Measurements from ENCODE around the gene KYNU.
"Not testable (repeated sequence)": the region's sequence is repeated elsewhere in the genome, so short reads cannot be mapped to it uniquely, and the experiment has no call there.

Gene KYNU

DNA sequence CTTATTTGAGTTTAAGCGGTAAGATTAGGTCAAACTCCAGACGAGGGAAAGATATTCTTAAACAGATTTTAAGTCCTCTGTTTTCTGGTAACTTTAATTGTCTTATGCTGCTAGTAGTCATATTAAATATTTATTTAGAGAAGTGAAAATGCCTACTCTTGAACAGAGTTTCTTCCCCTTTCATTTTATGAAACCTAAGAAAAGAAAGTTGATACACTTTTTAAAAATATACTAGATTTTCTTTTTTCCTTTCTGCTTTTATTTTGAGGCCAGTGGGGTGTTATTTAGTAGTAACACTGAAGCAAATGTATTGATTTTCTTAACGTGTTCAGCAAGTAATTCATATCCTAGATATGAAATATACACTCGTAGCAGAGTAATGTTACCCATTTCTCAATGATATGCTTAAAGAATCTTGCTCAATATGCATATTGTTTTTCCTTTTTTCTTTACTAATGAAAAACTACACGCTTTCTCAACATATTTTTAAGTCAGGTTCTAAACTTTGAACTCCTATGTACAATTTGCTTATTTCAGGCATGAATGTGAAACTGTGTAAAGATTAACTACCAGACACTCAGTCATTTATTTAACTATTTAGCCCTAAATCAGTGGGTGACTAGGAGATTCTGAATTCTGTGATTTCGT lies 691 bp downstream of the KYNU start:
- TF ChIP-seq CTCF (IDR thresholded peaks at IDR 0.05; ENCODE audit: poor library complexity, severe bottlenecking), result no peak
- ATAC-seq (ENCODE audit: low read depth) (no peak), DNase-seq (ENCODE audit: low spot score) (no peak)
- Histone ChIP-seq H3K27ac (ENCODE audit: poor library complexity, severe bottlenecking) (no peak overlapping the region), H3K4me3 (ENCODE audit: severe bottlenecking) (no peak overlapping the region), H3K9me3 (ENCODE audit: severe bottlenecking) (no peaks in the 10 kb centered on the region), H3K36me3 (ENCODE audit: low read depth) (no peaks in the 10 kb centered on the region), H3K4me1 (ENCODE audit: insufficient read depth, poor library complexity, severe bottlenecking) (peaks cover 30% of the 10 kb centered on the region), H3K27me3 (ENCODE audit: insufficient read depth, poor library complexity, severe bottlenecking) (no peaks in the 10 kb centered on the region)

DNA sequence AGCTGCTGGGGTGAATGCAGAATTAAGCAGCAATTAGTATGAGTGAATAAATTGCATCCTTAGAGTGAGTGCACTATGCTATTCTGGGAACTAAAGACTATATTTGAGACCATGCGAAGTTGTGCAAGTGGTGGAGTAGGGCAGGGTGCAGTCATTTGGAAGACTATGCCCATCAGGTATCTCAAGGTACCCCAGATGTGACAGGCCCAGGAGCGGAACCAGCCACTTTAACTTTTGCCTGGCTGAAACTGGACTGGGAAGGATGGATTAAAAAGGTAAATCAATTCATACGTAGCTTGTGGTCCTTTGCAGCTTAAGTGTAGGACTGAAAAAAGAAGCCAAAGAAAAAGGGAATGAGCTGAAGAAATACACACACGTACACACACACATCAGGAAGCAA lies 1.7 kb downstream of the KYNU start:
- no peak for TF ChIP-seq CTCF (IDR thresholded peaks at IDR 0.05; ENCODE audit: poor library complexity, severe bottlenecking)
- Histone ChIP-seq H3K4me1 (ENCODE audit: insufficient read depth, poor library complexity, severe bottlenecking) (peaks cover 20% of the 10 kb centered on the region), H3K27me3 (ENCODE audit: insufficient read depth, poor library complexity, severe bottlenecking) (no peaks in the 10 kb centered on the region), H3K36me3 (ENCODE audit: low read depth) (no peaks in the 10 kb centered on the region), H3K9me3 (ENCODE audit: severe bottlenecking) (no peaks in the 10 kb centered on the region), H3K4me3 (ENCODE audit: severe bottlenecking) (no peak overlapping the region), H3K27ac (ENCODE audit: poor library complexity, severe bottlenecking) (no peak overlapping the region)
- DNase-seq (ENCODE audit: low spot score) (no peak), ATAC-seq (ENCODE audit: low read depth) (no peak)

DNA sequence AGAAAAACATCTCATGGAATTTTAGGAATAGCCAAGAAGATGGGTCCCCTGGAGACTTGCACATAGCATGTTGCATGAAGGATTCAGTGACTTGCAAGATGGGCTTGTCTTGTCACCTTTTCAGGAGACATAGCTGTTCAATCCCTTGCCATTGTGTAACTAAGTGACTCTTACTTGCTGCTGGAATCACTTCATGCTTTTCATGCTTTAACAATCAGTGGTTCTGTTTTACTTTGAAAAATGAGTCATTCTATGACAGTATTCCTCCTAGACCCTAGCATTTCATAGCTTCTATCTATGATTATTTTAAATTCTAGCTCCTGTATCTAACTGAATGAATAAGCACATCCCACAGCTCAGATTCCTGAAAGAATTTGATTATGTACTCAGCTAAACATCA lies 2.8 kb downstream of the KYNU start:
- Histone ChIP-seq H3K27ac (ENCODE audit: poor library complexity, severe bottlenecking) (peak overlapping the region; percentile 6), H3K36me3 (ENCODE audit: low read depth) (no peaks in the 10 kb centered on the region), H3K4me3 (ENCODE audit: severe bottlenecking) (no peak overlapping the region), H3K27me3 (ENCODE audit: insufficient read depth, poor library complexity, severe bottlenecking) (no peaks in the 10 kb centered on the region), H3K4me1 (ENCODE audit: insufficient read depth, poor library complexity, severe bottlenecking) (peaks cover 10% of the 10 kb centered on the region), H3K9me3 (ENCODE audit: severe bottlenecking) (no peaks in the 10 kb centered on the region)
- DNase-seq (ENCODE audit: low spot score) (no peak), ATAC-seq (ENCODE audit: low read depth) (peak; percentile 70)
- no peak for TF ChIP-seq CTCF (IDR thresholded peaks at IDR 0.05; ENCODE audit: poor library complexity, severe bottlenecking)

DNA sequence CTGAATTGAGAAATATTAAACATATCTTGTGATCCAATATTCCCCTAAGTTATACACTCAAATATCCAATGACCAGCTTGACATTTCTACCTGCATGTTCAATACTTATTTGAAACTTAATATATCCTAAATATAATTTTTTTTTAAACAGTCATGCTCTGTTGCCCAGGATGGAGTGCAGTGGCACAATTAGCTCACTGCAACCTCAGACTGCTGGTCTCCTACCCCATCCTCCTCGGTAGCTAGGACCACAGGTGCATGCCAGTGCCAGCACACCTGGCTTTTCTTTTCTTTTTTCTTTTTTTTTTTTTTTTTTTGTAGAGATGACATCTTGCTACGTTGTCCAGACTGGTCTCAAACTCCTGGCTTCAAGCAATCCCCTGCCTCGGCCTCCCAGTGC lies 4.2 kb downstream of the KYNU start:
- DNase-seq (ENCODE audit: low spot score) (no peak), ATAC-seq (ENCODE audit: low read depth) (no peak)
- H3K27ac ChIP-seq (ENCODE audit: poor library complexity, severe bottlenecking), result no peak overlapping the region
- H3K4me3 ChIP-seq (ENCODE audit: severe bottlenecking), result no peak overlapping the region
- H3K4me1 ChIP-seq (ENCODE audit: insufficient read depth, poor library complexity, severe bottlenecking), result no peaks in the 10 kb centered on the region
- TF ChIP-seq CTCF (IDR thresholded peaks at IDR 0.05; ENCODE audit: poor library complexity, severe bottlenecking), result no peak
- no peaks in the 10 kb centered on the region for H3K36me3 ChIP-seq (ENCODE audit: low read depth)
- H3K27me3 ChIP-seq (ENCODE audit: insufficient read depth, poor library complexity, severe bottlenecking), result no peaks in the 10 kb centered on the region
- no peaks in the 10 kb centered on the region for H3K9me3 ChIP-seq (ENCODE audit: severe bottlenecking)

DNA sequence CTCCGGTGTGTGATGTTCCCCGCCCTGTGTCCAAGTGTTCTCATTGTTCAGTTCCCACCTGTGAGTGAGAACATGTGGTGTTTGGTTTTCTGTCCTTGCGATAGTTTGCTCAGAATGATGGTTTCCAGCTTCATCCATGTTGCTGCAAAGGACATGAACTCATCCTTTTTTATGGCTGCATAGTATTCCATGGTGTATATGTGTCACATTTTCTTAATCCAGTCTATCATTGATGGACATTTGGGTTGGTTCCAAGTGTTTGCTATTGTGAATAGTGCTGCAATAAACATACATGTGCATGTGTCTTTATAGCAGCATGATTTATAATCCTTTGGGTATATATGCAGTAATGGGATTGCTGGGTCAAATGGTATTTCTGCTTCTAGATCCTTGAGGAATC lies 5.0 kb downstream of the KYNU start:
- H3K27ac ChIP-seq (ENCODE audit: poor library complexity, severe bottlenecking); H3K36me3 ChIP-seq (ENCODE audit: low read depth); DNase-seq (ENCODE audit: low spot score): not testable (repeated sequence)

More for the DNA sequence above, 5.0 kb downstream of the KYNU start:
- not testable (repeated sequence) for H3K9me3 ChIP-seq (ENCODE audit: severe bottlenecking); H3K4me1 ChIP-seq (ENCODE audit: insufficient read depth, poor library complexity, severe bottlenecking); ATAC-seq (ENCODE audit: low read depth); H3K4me3 ChIP-seq (ENCODE audit: severe bottlenecking); H3K27me3 ChIP-seq (ENCODE audit: insufficient read depth, poor library complexity, severe bottlenecking)
